Measurements from ENCODE around the gene FRS2. TPM values are rescaled to one million over a fixed set of nuclear protein-coding genes. Genes with fewer than 3 reads are reported as not detected.

Gene FRS2
- total and polyA plus RNA-seq, 2 of the 4 experiments (the other 2 are of a cell fraction): 12.4 to 58.3 TPM

- Histone ChIP-seq H3K4me1 (ENCODE audit: control insufficient read depth, insufficient read depth, low read length) (no peaks in the 10 kb centered on the region), H3K36me3 (ENCODE audit: control insufficient read depth, insufficient read depth, low read length) (no peaks in the 10 kb centered on the region), H3K4me3 (ENCODE audit: insufficient read depth, low read depth, low read length) (no peak overlapping the region), H4K20me1 (ENCODE audit: insufficient read depth, low read length) (no peaks in the 10 kb centered on the region), H3K9ac (ENCODE audit: low read depth, low read length) (no peak overlapping the region), H3K9me1 (ENCODE audit: insufficient read depth, low read length) (no peaks in the 10 kb centered on the region), H2BK120ac (ENCODE audit: low read depth, low read length) (no peak overlapping the region), H3K23ac (ENCODE audit: low read depth, low read length) (no peak overlapping the region), H3K79me1 (ENCODE audit: low read depth in 1 of 2, low read length in 2 of 2) (no peaks in the 10 kb centered on the region), H2BK20ac (ENCODE audit: low read depth, low read length) (no peak overlapping the region), H2AK9ac (replicated peaks; ENCODE audit: low read depth, low read length, poor library complexity) (no peak overlapping the region), H3K4me2 (ENCODE audit: low read depth, low read length) (no peak overlapping the region), H3K56ac (ENCODE audit: extremely low read depth, insufficient read depth, low read length) (no peak overlapping the region), H2AFZ (replicated peaks; ENCODE audit: low read length, poor library complexity) (no peak overlapping the region), H3K18ac (ENCODE audit: low read depth, low read length) (no peak overlapping the region), H3K27me3 (ENCODE audit: control insufficient read depth, insufficient read depth, low read length) (peaks cover 8% of the 10 kb centered on the region), H3K9me3 (ENCODE audit: control insufficient read depth, insufficient read depth, low read length) (no peaks in the 10 kb centered on the region), H4K8ac (ENCODE audit: low read depth in 2 of 2, low read length in 2 of 2) (no peak overlapping the region), H2AK5ac (ENCODE audit: low read depth, low read length) (no peak overlapping the region), H3K27ac (ENCODE audit: insufficient read depth, low read length) (no peak overlapping the region), H2BK5ac (ENCODE audit: low read depth, low read length, poor library complexity, severe bottlenecking) (no peak overlapping the region), H4K5ac (ENCODE audit: low read depth, low read length) (no peak overlapping the region), H2BK15ac (ENCODE audit: low read depth, low read length) (no peak overlapping the region), H4K91ac (ENCODE audit: insufficient read depth, low read depth, low read length) (no peak overlapping the region), H3K14ac (replicated peaks; ENCODE audit: low read depth, low read length) (no peak overlapping the region), H3K4ac (ENCODE audit: low read depth, low read length) (no peak overlapping the region)
- DNase-seq (no peak), ATAC-seq (ENCODE audit: low read depth) (no peak)
- POLR2A ChIA-PET (ENCODE audit: unreplicated experiment): no interaction called here
- dilution Hi-C loops (cut with HindIII; ENCODE audit: low sequenced_read_pairs, unreplicated experiment) (no loop called here), in situ Hi-C loops (cut with MboI; ENCODE audit: low sequenced_read_pairs) (no loop called here), intact Hi-C loops (cut with micrococcal nuclease) (no loop called here)
- TF ChIP-seq RAD21 (IDR thresholded peaks at IDR 0.05; ENCODE audit: low read length) (no peak), MXI1 (IDR thresholded peaks at IDR 0.05; ENCODE audit: borderline replicate concordance, low read depth, low read length) (no peak), CEBPB (IDR thresholded peaks at IDR 0.05; ENCODE audit: low read depth, low read length) (no peak), MAFK (IDR thresholded peaks at IDR 0.05; ENCODE audit: low read depth, low read length) (no peak), CHD1 (IDR thresholded peaks at IDR 0.05; ENCODE audit: low read depth, low read length) (no peak), BHLHE40 (IDR thresholded peaks at IDR 0.05; ENCODE audit: low read depth, low read length) (no peak), NFE2L2 (IDR thresholded peaks at IDR 0.05; ENCODE audit: low read depth, low read length) (no peak), ELK1 (IDR thresholded peaks at IDR 0.05; ENCODE audit: borderline replicate concordance, low read depth, low read length) (no peak), RFX5 (IDR thresholded peaks at IDR 0.05; ENCODE audit: low read depth, low read length) (no peak), SMC3 (IDR thresholded peaks at IDR 0.05; ENCODE audit: low read depth, low read length) (no peak), FOS (IDR thresholded peaks at IDR 0.05; ENCODE audit: low read depth, low read length) (no peak), POLR2A (IDR thresholded peaks at IDR 0.05; ENCODE audit: low read depth, low read length) (no peak), MAZ (IDR thresholded peaks at IDR 0.05; ENCODE audit: borderline replicate concordance, low read depth, low read length) (no peak), RCOR1 (IDR thresholded peaks at IDR 0.05; ENCODE audit: insufficient replicate concordance, low read length) (no peak)
- TF ChIP-seq, protein P1, sequence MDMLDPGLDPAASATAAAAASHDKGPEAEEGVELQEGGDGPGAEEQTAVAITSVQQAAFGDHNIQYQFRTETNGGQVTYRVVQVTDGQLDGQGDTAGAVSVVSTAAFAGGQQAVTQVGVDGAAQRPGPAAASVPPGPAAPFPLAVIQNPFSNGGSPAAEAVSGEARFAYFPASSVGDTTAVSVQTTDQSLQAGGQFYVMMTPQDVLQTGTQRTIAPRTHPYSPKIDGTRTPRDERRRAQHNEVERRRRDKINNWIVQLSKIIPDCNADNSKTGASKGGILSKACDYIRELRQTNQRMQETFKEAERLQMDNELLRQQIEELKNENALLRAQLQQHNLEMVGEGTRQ (IDR thresholded peaks at IDR 0.05; ENCODE audit: low read depth, low read length): no peak
- TF ChIP-seq, protein P2, sequence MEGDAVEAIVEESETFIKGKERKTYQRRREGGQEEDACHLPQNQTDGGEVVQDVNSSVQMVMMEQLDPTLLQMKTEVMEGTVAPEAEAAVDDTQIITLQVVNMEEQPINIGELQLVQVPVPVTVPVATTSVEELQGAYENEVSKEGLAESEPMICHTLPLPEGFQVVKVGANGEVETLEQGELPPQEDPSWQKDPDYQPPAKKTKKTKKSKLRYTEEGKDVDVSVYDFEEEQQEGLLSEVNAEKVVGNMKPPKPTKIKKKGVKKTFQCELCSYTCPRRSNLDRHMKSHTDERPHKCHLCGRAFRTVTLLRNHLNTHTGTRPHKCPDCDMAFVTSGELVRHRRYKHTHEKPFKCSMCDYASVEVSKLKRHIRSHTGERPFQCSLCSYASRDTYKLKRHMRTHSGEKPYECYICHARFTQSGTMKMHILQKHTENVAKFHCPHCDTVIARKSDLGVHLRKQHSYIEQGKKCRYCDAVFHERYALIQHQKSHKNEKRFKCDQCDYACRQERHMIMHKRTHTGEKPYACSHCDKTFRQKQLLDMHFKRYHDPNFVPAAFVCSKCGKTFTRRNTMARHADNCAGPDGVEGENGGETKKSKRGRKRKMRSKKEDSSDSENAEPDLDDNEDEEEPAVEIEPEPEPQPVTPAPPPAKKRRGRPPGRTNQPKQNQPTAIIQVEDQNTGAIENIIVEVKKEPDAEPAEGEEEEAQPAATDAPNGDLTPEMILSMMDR (conservative IDR thresholded peaks at IDR 0.05; ENCODE audit: low read depth, low read length): no peak
- WGBS, 2 experiments (ENCODE audit: extremely low coverage in 2 of 2, insufficient read length in 1 of 2): no CpG with 5 or more reads among the region's 8 CpGs
- CTCF ChIA-PET: no interaction called here
- no TSS peak for BruUV-seq (replicated peaks)
These were observed 157.3 kb downstream of the FRS2 start for GRCh38 chr12:69627501-69627900.
